Epithelial cell of proximal tubule (primary cell): ENCODE results near the gene SDK1. TPM values are rescaled to one million over a fixed set of nuclear protein-coding genes. Genes with fewer than 3 reads are reported as not detected.

Experiments used
- DNase-seq: peaks from one replicate; pipeline ENCODE4 v3.0.0-alpha.2; 2011; ENCODE audit warnings: low read depth
- H3K4me3 ChIP-seq: 2 replicates; pipeline ENCODE4 v1.5.1; 2011; ENCODE audit warnings: low read depth, mild to moderate bottlenecking, low read length
- CTCF ChIP-seq: conservative IDR thresholded peaks from 2 replicates; pipeline ENCODE4 v1.5.1; 2012; ENCODE audit warnings: low read depth, mild to moderate bottlenecking, low read length
- total RNA-seq: library from RNA; depleted of rRNA; stranded (reverse); fragments of >200 nt; gene quantifications from 2 replicates; pipeline ENCODE4 v1.2.3, GENCODE V29; 2015

The SDK1 gene
- total RNA-seq, 1 donor from 2014 or later, result 0.75 TPM

- peak overlapping the region; percentile 82 for H3K4me3 ChIP-seq
- no peak for DNase-seq
- TF ChIP-seq CTCF, result peak; percentile 38
Observed at GRCh38 chr7:3301831-3302618, 973 bp downstream of the SDK1 start.

GRCh38 chr7:3302681-3303320 lies 1.7 kb downstream of the SDK1 start:
- peak overlapping the region; percentile 82 for H3K4me3 ChIP-seq
- DNase-seq, result no peak
- TF ChIP-seq CTCF, result no peak

GRCh38 chr7:3304131-3304530 lies 3.1 kb downstream of the SDK1 start:
- no peak for DNase-seq
- no peak for TF ChIP-seq CTCF
- H3K4me3 ChIP-seq, result no peak overlapping the region

GRCh38 chr7:3307435-3307834 lies 6.4 kb downstream of the SDK1 start:
- no peak for DNase-seq
- no peak overlapping the region for H3K4me3 ChIP-seq
- TF ChIP-seq CTCF, result no peak

- TF ChIP-seq CTCF, result no peak
- no peak overlapping the region for H3K4me3 ChIP-seq
- DNase-seq, result no peak
Observed at GRCh38 chr7:3309140-3309539, 8.1 kb downstream of the SDK1 start.

GRCh38 chr7:3309956-3310355 lies 8.9 kb downstream of the SDK1 start:
- no peak for DNase-seq
- TF ChIP-seq CTCF, result no peak
- H3K4me3 ChIP-seq, result no peak overlapping the region

- no peak for TF ChIP-seq CTCF
Observed at GRCh38 chr7:3310884-3311283, 9.8 kb downstream of the SDK1 start.

More at GRCh38 chr7:3310884-3311283, 9.8 kb downstream of the SDK1 start:
- no peak for DNase-seq
- no peak overlapping the region for H3K4me3 ChIP-seq
